ENCODE data around the gene CLIP1.

DNA sequence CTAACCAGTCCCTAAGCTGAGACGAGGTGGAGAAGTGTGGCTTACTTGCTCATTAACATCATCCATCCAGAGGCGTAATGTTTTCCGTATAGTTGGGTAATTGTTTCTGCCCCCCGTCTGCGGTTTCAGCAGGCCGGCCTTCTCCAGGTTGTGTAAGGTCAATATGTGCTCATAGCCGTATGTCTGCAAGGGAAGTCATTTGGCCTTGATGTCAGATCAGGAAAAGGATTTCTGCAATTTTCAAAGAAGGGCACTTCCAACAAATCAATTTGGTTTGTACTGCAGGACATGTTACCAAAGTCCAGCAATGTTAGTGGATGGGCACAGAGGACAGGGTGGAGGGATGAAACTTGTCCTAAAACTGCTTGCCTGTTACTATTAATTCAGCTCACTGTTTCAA, 186.7 kb downstream of the CLIP1 start:
- TF ChIP-seq, protein P1, sequence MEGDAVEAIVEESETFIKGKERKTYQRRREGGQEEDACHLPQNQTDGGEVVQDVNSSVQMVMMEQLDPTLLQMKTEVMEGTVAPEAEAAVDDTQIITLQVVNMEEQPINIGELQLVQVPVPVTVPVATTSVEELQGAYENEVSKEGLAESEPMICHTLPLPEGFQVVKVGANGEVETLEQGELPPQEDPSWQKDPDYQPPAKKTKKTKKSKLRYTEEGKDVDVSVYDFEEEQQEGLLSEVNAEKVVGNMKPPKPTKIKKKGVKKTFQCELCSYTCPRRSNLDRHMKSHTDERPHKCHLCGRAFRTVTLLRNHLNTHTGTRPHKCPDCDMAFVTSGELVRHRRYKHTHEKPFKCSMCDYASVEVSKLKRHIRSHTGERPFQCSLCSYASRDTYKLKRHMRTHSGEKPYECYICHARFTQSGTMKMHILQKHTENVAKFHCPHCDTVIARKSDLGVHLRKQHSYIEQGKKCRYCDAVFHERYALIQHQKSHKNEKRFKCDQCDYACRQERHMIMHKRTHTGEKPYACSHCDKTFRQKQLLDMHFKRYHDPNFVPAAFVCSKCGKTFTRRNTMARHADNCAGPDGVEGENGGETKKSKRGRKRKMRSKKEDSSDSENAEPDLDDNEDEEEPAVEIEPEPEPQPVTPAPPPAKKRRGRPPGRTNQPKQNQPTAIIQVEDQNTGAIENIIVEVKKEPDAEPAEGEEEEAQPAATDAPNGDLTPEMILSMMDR (IDR thresholded peaks at IDR 0.05 in 2 of 3, conservative IDR thresholded peaks at IDR 0.05 in 1 of 3; ENCODE audit: borderline replicate concordance in 1 of 3, insufficient read depth in 1 of 3, low read depth in 2 of 3, low read length in 2 of 3), result no peak
- no peak for TF ChIP-seq EZH2 (IDR thresholded peaks at IDR 0.05)
- TF ChIP-seq POLR2AphosphoS5 (IDR thresholded peaks at IDR 0.05; ENCODE audit: low read depth, low read length), result no peak
- no peak for TF ChIP-seq ZFX (IDR thresholded peaks at IDR 0.05)
- no peak for TF ChIP-seq ZNF274 (IDR thresholded peaks at IDR 0.05; ENCODE audit: low read depth, low read length)
- TF ChIP-seq, protein P2, sequence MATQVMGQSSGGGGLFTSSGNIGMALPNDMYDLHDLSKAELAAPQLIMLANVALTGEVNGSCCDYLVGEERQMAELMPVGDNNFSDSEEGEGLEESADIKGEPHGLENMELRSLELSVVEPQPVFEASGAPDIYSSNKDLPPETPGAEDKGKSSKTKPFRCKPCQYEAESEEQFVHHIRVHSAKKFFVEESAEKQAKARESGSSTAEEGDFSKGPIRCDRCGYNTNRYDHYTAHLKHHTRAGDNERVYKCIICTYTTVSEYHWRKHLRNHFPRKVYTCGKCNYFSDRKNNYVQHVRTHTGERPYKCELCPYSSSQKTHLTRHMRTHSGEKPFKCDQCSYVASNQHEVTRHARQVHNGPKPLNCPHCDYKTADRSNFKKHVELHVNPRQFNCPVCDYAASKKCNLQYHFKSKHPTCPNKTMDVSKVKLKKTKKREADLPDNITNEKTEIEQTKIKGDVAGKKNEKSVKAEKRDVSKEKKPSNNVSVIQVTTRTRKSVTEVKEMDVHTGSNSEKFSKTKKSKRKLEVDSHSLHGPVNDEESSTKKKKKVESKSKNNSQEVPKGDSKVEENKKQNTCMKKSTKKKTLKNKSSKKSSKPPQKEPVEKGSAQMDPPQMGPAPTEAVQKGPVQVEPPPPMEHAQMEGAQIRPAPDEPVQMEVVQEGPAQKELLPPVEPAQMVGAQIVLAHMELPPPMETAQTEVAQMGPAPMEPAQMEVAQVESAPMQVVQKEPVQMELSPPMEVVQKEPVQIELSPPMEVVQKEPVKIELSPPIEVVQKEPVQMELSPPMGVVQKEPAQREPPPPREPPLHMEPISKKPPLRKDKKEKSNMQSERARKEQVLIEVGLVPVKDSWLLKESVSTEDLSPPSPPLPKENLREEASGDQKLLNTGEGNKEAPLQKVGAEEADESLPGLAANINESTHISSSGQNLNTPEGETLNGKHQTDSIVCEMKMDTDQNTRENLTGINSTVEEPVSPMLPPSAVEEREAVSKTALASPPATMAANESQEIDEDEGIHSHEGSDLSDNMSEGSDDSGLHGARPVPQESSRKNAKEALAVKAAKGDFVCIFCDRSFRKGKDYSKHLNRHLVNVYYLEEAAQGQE (IDR thresholded peaks at IDR 0.05; ENCODE audit: low read depth), result no peak
- no peak for TF ChIP-seq POLR2A (IDR thresholded peaks at IDR 0.05; ENCODE audit: borderline replicate concordance, extremely low read depth, insufficient read depth, insufficient read length)
- TF ChIP-seq RAD21 (IDR thresholded peaks at IDR 0.05; ENCODE audit: low read depth), result no peak
- TF ChIP-seq, protein P3, sequence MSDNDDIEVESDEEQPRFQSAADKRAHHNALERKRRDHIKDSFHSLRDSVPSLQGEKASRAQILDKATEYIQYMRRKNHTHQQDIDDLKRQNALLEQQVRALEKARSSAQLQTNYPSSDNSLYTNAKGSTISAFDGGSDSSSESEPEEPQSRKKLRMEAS (IDR thresholded peaks at IDR 0.05), result no peak
- TF ChIP-seq, protein P4, sequence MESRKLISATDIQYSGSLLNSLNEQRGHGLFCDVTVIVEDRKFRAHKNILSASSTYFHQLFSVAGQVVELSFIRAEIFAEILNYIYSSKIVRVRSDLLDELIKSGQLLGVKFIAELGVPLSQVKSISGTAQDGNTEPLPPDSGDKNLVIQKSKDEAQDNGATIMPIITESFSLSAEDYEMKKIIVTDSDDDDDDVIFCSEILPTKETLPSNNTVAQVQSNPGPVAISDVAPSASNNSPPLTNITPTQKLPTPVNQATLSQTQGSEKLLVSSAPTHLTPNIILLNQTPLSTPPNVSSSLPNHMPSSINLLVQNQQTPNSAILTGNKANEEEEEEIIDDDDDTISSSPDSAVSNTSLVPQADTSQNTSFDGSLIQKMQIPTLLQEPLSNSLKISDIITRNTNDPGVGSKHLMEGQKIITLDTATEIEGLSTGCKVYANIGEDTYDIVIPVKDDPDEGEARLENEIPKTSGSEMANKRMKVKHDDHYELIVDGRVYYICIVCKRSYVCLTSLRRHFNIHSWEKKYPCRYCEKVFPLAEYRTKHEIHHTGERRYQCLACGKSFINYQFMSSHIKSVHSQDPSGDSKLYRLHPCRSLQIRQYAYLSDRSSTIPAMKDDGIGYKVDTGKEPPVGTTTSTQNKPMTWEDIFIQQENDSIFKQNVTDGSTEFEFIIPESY (IDR thresholded peaks at IDR 0.05; ENCODE audit: extremely low read depth, insufficient replicate concordance, low read length), result no peak
- no peak for TF ChIP-seq JUND (IDR thresholded peaks at IDR 0.05)
- no peak for TF ChIP-seq EZH2phosphoT487 (IDR thresholded peaks at IDR 0.05; ENCODE audit: borderline replicate concordance)

Data from HCT116 (cell line).